Measurements from ENCODE around the gene CPNE6.

Gene CPNE6

GRCh38 chr14:24058951-24059475, 12.3 kb upstream of the CPNE6 start (continued):
- TF ChIP-seq GLIS3 (CRISPR knock-in tag; IDR thresholded peaks at IDR 0.05) (no peak), ZNF565 (CRISPR knock-in tag; conservative IDR thresholded peaks at IDR 0.05; ENCODE audit: low read depth) (no peak), ISL1 (CRISPR knock-in tag; IDR thresholded peaks at IDR 0.05) (no peak), RARB (CRISPR knock-in tag; IDR thresholded peaks at IDR 0.05) (no peak), OSR1 (CRISPR knock-in tag; IDR thresholded peaks at IDR 0.05) (no peak)

DNA sequence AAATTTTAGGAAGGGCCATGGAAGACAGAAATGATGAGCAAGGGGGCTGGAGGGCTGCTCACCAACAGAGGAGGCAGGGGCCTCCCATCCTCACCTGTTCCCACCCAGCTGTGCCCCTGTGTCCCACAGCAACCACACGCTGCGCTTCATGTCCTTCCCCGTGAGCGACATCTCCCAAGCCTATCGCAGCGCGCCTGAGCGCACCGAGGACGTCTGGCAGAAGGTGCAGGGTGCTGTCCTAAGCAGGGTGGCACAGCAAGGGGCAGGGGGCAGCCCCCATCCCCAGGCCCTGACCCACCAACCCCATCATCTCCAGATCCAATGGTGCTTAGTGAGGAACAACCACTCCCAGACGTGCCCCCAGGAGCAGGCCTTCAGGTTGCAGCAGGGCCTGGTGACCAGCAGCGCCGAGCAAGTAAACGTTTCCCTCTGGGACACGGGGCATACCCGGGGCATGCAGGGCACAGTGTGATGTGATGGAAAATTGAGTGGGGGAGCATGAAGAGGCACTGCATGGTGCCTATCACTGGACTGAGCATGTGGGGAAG, 11.4 kb upstream of the CPNE6 start:
- no peak for TF ChIP-seq ZNF8 (CRISPR knock-in tag; IDR thresholded peaks at IDR 0.05)
- TF ChIP-seq RARB (CRISPR knock-in tag; IDR thresholded peaks at IDR 0.05): no peak
- no peak for TF ChIP-seq ZNF565 (CRISPR knock-in tag; conservative IDR thresholded peaks at IDR 0.05; ENCODE audit: low read depth)
- TF ChIP-seq ZFP30 (CRISPR knock-in tag; IDR thresholded peaks at IDR 0.05): no peak
- no peak for TF ChIP-seq ZFP3 (CRISPR knock-in tag; IDR thresholded peaks at IDR 0.05)
- no peak for TF ChIP-seq PPARA (CRISPR knock-in tag; IDR thresholded peaks at IDR 0.05; ENCODE audit: borderline replicate concordance)
- no peak for TF ChIP-seq ESRRG (CRISPR knock-in tag; IDR thresholded peaks at IDR 0.05)
- TF ChIP-seq OSR1 (CRISPR knock-in tag; IDR thresholded peaks at IDR 0.05): no peak
- TF ChIP-seq TOX (CRISPR knock-in tag; IDR thresholded peaks at IDR 0.05; ENCODE audit: borderline replicate concordance): no peak
- TF ChIP-seq BACH2 (CRISPR knock-in tag; IDR thresholded peaks at IDR 0.05; ENCODE audit: borderline replicate concordance): no peak
- TF ChIP-seq, protein P1, sequence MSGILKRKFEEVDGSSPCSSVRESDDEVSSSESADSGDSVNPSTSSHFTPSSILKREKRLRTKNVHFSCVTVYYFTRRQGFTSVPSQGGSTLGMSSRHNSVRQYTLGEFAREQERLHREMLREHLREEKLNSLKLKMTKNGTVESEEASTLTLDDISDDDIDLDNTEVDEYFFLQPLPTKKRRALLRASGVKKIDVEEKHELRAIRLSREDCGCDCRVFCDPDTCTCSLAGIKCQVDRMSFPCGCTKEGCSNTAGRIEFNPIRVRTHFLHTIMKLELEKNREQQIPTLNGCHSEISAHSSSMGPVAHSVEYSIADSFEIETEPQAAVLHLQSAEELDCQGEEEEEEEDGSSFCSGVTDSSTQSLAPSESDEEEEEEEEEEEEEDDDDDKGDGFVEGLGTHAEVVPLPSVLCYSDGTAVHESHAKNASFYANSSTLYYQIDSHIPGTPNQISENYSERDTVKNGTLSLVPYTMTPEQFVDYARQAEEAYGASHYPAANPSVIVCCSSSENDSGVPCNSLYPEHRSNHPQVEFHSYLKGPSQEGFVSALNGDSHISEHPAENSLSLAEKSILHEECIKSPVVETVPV (CRISPR knock-in tag; IDR thresholded peaks at IDR 0.05): no peak
- no peak for TF ChIP-seq ZC3H10 (CRISPR knock-in tag; IDR thresholded peaks at IDR 0.05)
- ATAC-seq: no peak

DNA sequence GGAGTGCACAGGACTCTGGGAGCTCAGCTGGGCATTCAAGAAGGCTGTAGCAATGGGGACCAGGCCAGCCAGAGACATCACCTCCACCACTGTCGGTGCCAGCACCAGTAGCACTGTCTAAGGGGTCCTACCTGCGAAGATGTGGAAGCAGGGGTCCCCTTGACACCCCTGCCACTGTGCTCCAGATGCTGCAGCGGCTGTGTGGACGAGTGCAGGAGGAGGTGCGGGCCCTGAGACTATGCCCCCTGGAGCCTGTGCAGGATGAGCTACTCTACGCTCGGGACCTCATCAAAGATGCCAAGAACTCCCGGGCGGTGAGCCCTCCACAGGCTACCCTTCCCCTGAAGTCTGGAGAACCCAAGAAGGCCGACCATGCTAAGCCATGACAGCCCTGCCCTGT, 10.9 kb upstream of the CPNE6 start:
- ATAC-seq: no peak

More for the DNA sequence above, 10.9 kb upstream of the CPNE6 start:
- no peak for TF ChIP-seq ESRRG (CRISPR knock-in tag; IDR thresholded peaks at IDR 0.05)
- no peak for TF ChIP-seq GLIS3 (CRISPR knock-in tag; IDR thresholded peaks at IDR 0.05)
- no peak for TF ChIP-seq ZC3H10 (CRISPR knock-in tag; IDR thresholded peaks at IDR 0.05)
- no peak for TF ChIP-seq ZNF70 (CRISPR knock-in tag; IDR thresholded peaks at IDR 0.05)
- no peak for TF ChIP-seq ZNF565 (CRISPR knock-in tag; conservative IDR thresholded peaks at IDR 0.05; ENCODE audit: low read depth)
- TF ChIP-seq ARNTL (CRISPR knock-in tag; IDR thresholded peaks at IDR 0.05; ENCODE audit: borderline replicate concordance, low read depth): no peak
- TF ChIP-seq ZFP30 (CRISPR knock-in tag; IDR thresholded peaks at IDR 0.05): no peak
- TF ChIP-seq, protein P2, sequence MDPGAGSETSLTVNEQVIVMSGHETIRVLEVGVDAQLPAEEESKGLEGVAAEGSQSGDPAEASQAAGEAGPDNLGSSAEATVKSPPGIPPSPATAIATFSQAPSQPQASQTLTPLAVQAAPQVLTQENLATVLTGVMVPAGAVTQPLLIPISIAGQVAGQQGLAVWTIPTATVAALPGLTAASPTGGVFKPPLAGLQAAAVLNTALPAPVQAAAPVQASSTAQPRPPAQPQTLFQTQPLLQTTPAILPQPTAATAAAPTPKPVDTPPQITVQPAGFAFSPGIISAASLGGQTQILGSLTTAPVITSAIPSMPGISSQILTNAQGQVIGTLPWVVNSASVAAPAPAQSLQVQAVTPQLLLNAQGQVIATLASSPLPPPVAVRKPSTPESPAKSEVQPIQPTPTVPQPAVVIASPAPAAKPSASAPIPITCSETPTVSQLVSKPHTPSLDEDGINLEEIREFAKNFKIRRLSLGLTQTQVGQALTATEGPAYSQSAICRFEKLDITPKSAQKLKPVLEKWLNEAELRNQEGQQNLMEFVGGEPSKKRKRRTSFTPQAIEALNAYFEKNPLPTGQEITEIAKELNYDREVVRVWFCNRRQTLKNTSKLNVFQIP (CRISPR knock-in tag; IDR thresholded peaks at IDR 0.05; ENCODE audit: borderline replicate concordance, low read depth): no peak
- TF ChIP-seq ZFP3 (CRISPR knock-in tag; IDR thresholded peaks at IDR 0.05): no peak
- TF ChIP-seq, protein P3, sequence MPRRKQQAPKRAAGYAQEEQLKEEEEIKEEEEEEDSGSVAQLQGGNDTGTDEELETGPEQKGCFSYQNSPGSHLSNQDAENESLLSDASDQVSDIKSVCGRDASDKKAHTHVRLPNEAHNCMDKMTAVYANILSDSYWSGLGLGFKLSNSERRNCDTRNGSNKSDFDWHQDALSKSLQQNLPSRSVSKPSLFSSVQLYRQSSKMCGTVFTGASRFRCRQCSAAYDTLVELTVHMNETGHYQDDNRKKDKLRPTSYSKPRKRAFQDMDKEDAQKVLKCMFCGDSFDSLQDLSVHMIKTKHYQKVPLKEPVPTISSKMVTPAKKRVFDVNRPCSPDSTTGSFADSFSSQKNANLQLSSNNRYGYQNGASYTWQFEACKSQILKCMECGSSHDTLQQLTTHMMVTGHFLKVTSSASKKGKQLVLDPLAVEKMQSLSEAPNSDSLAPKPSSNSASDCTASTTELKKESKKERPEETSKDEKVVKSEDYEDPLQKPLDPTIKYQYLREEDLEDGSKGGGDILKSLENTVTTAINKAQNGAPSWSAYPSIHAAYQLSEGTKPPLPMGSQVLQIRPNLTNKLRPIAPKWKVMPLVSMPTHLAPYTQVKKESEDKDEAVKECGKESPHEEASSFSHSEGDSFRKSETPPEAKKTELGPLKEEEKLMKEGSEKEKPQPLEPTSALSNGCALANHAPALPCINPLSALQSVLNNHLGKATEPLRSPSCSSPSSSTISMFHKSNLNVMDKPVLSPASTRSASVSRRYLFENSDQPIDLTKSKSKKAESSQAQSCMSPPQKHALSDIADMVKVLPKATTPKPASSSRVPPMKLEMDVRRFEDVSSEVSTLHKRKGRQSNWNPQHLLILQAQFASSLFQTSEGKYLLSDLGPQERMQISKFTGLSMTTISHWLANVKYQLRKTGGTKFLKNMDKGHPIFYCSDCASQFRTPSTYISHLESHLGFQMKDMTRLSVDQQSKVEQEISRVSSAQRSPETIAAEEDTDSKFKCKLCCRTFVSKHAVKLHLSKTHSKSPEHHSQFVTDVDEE (CRISPR knock-in tag; IDR thresholded peaks at IDR 0.05): no peak
- no peak for TF ChIP-seq TCF4 (CRISPR knock-in tag; IDR thresholded peaks at IDR 0.05; ENCODE audit: borderline replicate concordance)
- TF ChIP-seq PPARA (CRISPR knock-in tag; IDR thresholded peaks at IDR 0.05; ENCODE audit: borderline replicate concordance): no peak
- TF ChIP-seq TOX (CRISPR knock-in tag; IDR thresholded peaks at IDR 0.05; ENCODE audit: borderline replicate concordance): no peak
- TF ChIP-seq PATZ1 (CRISPR knock-in tag; IDR thresholded peaks at IDR 0.05; ENCODE audit: borderline replicate concordance): no peak
- TF ChIP-seq RARB (CRISPR knock-in tag; IDR thresholded peaks at IDR 0.05): no peak
- no peak for TF ChIP-seq OSR1 (CRISPR knock-in tag; IDR thresholded peaks at IDR 0.05)
- TF ChIP-seq ZNF8 (CRISPR knock-in tag; IDR thresholded peaks at IDR 0.05): no peak
- TF ChIP-seq, protein P4, sequence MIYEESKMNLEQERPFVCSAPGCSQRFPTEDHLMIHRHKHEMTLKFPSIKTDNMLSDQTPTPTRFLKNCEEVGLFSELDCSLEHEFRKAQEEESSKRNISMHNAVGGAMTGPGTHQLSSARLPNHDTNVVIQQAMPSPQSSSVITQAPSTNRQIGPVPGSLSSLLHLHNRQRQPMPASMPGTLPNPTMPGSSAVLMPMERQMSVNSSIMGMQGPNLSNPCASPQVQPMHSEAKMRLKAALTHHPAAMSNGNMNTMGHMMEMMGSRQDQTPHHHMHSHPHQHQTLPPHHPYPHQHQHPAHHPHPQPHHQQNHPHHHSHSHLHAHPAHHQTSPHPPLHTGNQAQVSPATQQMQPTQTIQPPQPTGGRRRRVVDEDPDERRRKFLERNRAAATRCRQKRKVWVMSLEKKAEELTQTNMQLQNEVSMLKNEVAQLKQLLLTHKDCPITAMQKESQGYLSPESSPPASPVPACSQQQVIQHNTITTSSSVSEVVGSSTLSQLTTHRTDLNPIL (CRISPR knock-in tag; IDR thresholded peaks at IDR 0.05; ENCODE audit: low read depth): no peak

All from SK-N-SH treated with all-trans-retinoic acid at 6 μM for 48 hours (cell line).